ENCODE results near the gene KLHL13.

DNA sequence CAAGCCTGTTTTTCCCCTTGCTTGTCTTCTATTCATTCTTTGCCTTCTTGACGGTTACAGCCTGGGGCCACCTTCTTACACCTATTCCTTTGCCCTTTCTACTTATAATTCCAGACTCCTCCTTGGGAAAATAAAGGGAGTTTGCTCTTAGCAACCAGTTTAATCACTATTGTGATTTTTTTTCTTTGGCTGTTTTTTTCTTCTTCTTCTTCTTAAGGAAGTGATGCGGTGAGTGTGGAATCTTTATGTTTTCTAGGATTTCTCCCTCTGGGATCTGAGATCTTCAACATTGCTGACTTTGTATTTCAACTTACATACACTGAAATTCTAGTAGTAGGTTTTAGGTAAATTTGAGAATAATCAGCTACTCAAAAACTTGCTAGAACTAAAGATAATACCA, 1.1 kb upstream of the KLHL13 start:
- TF ChIP-seq, protein P1, sequence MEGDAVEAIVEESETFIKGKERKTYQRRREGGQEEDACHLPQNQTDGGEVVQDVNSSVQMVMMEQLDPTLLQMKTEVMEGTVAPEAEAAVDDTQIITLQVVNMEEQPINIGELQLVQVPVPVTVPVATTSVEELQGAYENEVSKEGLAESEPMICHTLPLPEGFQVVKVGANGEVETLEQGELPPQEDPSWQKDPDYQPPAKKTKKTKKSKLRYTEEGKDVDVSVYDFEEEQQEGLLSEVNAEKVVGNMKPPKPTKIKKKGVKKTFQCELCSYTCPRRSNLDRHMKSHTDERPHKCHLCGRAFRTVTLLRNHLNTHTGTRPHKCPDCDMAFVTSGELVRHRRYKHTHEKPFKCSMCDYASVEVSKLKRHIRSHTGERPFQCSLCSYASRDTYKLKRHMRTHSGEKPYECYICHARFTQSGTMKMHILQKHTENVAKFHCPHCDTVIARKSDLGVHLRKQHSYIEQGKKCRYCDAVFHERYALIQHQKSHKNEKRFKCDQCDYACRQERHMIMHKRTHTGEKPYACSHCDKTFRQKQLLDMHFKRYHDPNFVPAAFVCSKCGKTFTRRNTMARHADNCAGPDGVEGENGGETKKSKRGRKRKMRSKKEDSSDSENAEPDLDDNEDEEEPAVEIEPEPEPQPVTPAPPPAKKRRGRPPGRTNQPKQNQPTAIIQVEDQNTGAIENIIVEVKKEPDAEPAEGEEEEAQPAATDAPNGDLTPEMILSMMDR (IDR thresholded peaks at IDR 0.05; ENCODE audit: insufficient read depth, low read depth, low read length) = no peak
- no peak for TF ChIP-seq EZH2 (IDR thresholded peaks at IDR 0.05; ENCODE audit: insufficient read depth, low read length)
